GM18517 (cell line): ENCODE measurements around the gene TMEM91.
"Not testable (repeated sequence)": the region's sequence is repeated elsewhere in the genome, so short reads cannot be mapped to it uniquely, and the experiment has no call there.

Source experiments
- ATAC-seq: cut with Tn5 transposase; IDR thresholded peaks from one replicate; pipeline ENCODE4 v1.9.1; 2021; ENCODE audit warnings: mild to moderate bottlenecking, moderate library complexity; ENCODE audit not compliant: unreplicated experiment

TMEM91 gene

DNA sequence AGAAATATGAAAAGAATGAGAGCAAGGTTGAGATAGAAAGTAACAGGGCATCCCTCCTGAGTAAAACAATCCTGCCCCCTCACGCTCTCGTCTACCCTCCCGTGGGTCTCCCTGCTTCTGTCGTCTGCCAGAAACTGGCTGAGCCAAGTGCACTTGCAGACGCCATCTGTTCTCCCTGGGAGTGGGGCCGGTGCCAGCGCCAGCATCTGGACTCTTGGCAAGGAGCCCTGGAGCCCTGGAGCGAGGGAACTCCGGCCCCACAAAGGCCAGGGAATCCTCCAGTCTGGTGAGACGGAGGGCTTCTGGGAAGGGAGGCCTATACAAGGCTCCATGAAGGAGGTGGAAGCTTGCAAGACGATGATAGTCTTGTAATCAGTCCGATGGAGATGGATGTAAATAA, 2.3 kb upstream of the TMEM91 start:
- ATAC-seq = no peak

GRCh38 chr19:41376998-41377365, 649 bp downstream of the TMEM91 start:
- no peak for ATAC-seq

- no peak for ATAC-seq
Measured at GRCh38 chr19:41377977-41378709, 1.8 kb downstream of the TMEM91 start.

DNA sequence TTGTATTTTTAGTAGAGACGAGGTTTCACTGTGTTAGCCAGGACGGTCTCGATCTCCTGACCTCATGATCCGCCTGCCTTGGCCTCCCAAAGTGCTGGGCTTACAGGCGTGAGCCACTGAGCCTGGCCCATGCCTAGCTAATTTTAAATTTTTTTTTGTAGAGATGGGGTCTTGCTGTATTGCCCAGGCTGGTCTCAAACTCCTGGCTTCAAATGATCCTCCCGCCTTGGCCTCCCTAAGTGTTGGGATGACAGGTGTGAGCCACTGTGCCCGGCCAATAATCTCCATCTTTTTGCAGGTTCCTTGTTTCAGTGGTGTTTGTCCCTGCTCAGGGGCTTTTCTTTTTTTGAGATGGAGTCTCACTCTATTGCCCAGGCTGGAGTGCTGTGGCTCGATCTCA, 5.2 kb downstream of the TMEM91 start:
- ATAC-seq = not testable (repeated sequence)

- ATAC-seq = no peak
Measured at GRCh38 chr19:41384351-41384750, 8.0 kb downstream of the TMEM91 start.

DNA sequence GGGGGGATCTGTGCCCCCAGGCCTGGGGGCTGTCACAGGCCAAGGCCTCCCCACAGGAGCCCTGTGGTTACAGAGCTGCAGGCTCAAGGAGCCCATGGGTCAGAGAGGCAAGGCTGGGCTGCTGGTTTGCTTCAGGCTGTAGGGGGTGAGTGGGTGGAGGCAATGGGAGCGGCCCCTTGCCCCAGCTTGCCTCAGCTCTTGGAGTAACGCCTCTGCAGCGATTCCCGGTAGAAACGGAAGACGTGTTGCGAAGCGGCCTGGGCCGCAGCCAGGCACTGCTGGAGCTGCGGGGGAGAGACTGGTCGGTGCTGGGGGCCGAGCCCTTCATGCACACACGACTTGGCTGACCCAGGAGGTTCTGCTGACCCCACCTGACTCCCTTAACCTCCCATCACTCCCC, 10.1 kb downstream of the TMEM91 start:
- ATAC-seq = no peak

DNA sequence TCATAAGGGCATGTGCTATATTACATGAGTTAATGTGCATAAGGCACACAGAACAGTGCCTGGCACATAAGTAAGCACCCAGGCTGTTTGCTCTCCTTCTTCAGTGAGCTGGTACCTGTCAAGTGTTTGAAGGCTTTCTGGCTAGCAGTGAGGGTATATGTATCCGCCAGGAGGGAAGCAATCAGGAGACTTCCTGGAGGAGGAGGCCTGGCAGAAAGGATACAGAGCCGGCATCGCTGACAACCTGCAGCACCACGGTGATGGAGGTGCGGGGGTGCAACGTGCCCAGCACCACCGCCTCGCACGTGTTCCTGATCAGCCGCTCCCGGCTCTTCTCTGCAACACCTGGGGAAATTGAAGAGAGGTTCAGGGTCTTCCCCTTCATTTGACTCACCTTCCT, 15.3 kb downstream of the TMEM91 start:
- ATAC-seq = no peak

GRCh38 chr19:41392775-41393174, 16.4 kb downstream of the TMEM91 start:
- no peak for ATAC-seq

GRCh38 chr19:41395355-41395754, 19.0 kb downstream of the TMEM91 start:
- ATAC-seq = no peak

- ATAC-seq = peak; percentile 93
Measured at GRCh38 chr19:41397086-41398049, 21.0 kb downstream of the TMEM91 start, which contains the start of the genes BCKDHA and EXOSC5. BCKDHA (plus strand) TSS chr19:41397818; CDS start chr19:41397828, 10 bp downstream. EXOSC5 (minus strand) TSS chr19:41397359; CDS start chr19:41397328, 31 bp downstream.

- no peak for ATAC-seq
Measured at GRCh38 chr19:41398050-41398418, 21.7 kb downstream of the TMEM91 start.

GRCh38 chr19:41398598-41398997, 22.3 kb downstream of the TMEM91 start:
- ATAC-seq = no peak

DNA sequence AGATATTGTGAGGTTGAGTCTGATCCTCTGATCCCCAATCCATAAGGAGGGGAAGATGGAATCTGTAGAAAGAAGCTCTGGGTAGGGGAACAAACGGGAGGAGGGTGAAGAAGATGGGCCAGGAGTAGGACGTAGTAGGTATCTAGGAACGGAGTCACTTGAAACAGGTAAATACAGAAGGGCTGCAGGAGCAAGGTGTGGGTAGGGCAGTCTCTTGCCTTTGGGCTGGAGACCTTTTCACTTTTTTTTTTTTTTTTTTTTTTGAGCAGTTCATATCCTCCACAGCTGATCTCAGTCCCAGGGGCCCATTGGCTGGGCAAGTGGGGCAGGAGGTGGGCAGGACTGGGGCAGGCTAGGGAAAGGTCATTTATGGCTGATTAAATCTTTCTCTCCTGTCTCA, 22.8 kb downstream of the TMEM91 start:
- ATAC-seq = no peak

- no peak for ATAC-seq
Measured at GRCh38 chr19:41399525-41399924, 23.2 kb downstream of the TMEM91 start.

DNA sequence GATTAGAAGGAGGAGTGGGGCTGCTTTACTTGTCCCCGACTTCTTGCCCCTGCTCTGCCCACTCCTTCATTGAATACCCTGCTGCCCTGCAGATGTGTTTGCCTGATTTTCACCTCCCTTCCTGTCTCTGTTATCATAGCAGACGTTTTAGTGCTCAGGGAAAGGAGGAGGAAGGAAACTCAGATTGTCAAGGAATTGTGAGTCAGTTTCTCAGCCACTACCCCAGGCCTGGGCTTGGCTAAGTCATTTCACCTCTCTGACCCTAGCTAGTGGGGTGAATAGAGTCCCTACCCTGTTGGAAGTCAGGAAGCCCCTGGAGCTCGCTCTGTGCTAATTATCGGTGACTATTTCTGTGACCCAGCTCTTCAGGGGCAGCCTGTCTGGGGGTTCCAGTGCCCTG, 25.1 kb downstream of the TMEM91 start:
- no peak for ATAC-seq

DNA sequence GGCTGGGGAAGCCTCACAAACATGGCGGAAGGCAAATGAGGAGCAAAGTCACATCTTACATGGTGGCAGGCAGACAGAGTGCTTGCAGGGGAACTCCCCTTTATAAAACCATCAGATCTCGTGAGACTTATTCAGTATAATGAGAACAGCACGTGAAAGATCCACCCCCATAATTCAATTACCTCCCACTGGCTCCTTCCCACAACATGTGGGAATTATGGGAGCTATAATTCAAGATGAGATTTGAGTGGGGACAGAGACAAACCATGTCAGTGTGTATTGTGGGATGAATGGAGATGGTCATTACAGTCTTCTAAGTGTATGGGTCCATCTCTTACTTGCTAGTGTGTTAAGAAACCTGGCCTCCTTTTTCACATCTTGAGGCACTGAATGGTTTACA, 25.7 kb downstream of the TMEM91 start:
- ATAC-seq = no peak

- ATAC-seq = no peak
Measured at GRCh38 chr19:41403181-41403970, 27.0 kb downstream of the TMEM91 start.

DNA sequence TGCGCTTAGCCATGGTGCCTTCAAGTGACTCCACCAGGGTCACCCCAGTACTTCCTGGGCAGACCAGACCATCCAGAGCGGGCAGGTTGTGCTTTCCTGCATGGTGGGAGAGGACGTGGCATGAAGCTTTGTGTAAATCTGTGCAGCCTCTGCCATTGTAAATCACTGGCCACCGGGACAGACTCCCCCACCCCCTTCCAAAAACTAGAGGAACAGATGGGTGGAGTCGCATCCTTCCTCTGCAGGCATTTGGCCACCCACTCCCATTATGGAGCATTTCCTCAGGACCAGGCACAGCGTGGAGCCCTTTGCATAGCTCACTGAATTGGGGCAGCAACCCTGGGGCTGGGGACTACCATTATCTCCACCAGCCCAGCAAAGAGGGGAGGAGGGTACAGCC, 29.4 kb downstream of the TMEM91 start:
- ATAC-seq = no peak

- no peak for ATAC-seq
Measured at GRCh38 chr19:41407271-41407670, 30.9 kb downstream of the TMEM91 start.

- no peak for ATAC-seq
Measured at GRCh38 chr19:41408256-41408655, 31.9 kb downstream of the TMEM91 start.

DNA sequence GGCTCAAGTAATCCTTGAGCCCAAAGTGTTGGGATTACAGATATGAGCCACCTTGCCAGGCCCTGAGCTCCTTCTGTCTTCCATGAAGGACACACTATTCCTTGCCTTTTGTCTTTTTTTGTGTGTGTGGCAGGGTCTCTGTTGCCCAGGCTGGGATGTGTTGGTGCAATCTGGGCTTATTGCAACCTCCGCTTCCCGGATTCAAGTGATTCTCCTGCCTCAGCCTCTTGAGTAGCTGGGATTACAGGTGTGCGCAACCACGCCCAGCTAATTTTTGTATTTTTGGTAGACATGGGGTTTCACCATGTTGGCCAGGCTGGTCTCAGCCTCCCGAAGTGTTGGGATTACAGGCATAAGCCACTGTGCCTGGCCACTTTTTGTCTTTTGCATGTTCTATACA, 32.5 kb downstream of the TMEM91 start:
- not testable (repeated sequence) for ATAC-seq
